Inflammatory macrophage treated with lipopolysaccharide for 1 hour (primary cell): ENCODE measurements around the gene TLCD1.

Experiments used
- DNase-seq, 2 donors: peaks; one replicate each; pipeline ENCODE4 v3.0.0-alpha.2; 2020 to 2022

The TLCD1 gene

GRCh38 chr17:28712032-28712704 lies 13.9 kb downstream of the TLCD1 start:
- peak; percentile 67 to 69 for DNase-seq

- DNase-seq, result no peak
Measured at GRCh38 chr17:28711723-28712031, 14.4 kb downstream of the TLCD1 start, which contains the start of gene PROCA1. PROCA1 (minus strand) TSS chr17:28711888; CDS start chr17:28711660, 228 bp downstream.

- DNase-seq, result peak; percentile 72 to 85
Measured at GRCh38 chr17:28710861-28711722, 14.9 kb downstream of the TLCD1 start.

GRCh38 chr17:28707339-28707720 lies 18.7 kb downstream of the TLCD1 start:
- DNase-seq, result no peak

- DNase-seq, result no peak
Measured at GRCh38 chr17:28706471-28707338, 19.3 kb downstream of the TLCD1 start.

- no peak for DNase-seq
Measured at GRCh38 chr17:28705728-28706334, 20.2 kb downstream of the TLCD1 start.

- no peak for DNase-seq
Measured at GRCh38 chr17:28705074-28705659, 20.9 kb downstream of the TLCD1 start.

DNA sequence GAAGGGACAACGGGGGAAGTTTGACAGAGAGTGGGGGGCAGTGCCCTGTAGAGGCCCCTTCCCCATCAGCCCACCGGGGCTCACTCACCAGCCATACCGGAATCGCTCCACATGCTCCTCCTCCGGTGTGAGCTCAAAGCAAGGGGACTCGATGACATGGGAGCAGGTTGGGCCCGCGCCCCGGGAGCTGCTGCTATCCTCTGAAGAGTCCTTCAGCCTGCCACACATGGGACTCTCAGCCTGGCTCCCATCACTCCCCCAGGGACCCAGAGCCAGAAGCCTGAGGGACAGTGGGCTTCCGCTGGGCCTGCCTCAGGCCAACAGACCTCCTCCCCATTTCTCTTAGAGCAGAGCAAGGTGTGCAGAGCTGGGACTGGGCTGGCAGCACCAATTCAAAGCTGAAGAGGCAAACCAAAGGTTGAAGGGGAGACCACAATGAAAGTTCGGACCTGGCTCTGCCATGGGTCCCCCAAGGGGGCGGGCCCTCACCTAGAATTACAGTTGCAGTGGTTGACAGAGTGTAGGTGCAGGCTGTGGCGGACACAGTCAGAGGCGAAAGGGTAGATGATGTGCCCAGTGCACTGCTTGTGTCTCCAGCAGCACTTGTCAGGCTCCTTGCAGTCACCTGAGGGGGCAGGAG lies 21.7 kb downstream of the TLCD1 start:
- no peak for DNase-seq

DNA sequence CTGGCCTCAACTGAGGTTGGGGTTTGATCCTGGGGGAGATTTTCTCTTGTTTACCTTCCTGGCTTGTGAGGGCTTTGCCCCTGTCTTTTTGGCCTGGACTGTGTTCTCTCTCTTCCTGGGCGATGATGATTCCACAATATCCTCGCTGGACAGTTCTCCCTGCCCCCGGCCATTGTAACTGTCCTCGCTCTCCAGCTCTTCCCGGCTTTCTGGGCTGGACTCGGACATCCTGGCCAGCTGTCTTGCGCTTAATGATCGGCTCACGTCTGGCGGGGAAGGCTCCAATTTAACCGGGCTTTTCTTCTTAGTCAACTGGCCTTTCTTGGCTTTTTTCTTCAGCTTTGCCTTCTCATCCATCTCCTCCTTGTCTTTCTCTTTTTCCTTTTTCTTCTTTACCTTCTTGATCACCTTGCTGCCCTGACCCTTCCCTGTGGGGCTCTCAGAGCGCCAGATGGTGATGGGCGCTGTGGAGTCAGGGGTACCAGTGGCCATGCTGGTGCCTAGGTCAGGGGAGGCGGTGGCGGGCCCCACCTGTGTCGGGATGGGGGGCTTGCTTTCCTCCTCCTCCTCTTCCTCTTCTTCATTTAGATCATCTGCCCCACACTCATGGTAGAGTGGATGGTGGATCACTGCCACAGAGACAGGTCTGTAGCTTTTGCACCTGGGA lies 22.3 kb downstream of the TLCD1 start:
- DNase-seq, result no peak

- no peak for DNase-seq
Measured at GRCh38 chr17:28702752-28703150, 23.3 kb downstream of the TLCD1 start.

- DNase-seq, result no peak
Measured at GRCh38 chr17:28702026-28702751, 23.8 kb downstream of the TLCD1 start.

- DNase-seq, result no peak
Measured at GRCh38 chr17:28700830-28701492, 25.1 kb downstream of the TLCD1 start.

GRCh38 chr17:28700278-28700677 lies 25.8 kb downstream of the TLCD1 start:
- DNase-seq, result no peak

GRCh38 chr17:28698253-28698941 lies 27.6 kb downstream of the TLCD1 start:
- DNase-seq, result no peak

DNA sequence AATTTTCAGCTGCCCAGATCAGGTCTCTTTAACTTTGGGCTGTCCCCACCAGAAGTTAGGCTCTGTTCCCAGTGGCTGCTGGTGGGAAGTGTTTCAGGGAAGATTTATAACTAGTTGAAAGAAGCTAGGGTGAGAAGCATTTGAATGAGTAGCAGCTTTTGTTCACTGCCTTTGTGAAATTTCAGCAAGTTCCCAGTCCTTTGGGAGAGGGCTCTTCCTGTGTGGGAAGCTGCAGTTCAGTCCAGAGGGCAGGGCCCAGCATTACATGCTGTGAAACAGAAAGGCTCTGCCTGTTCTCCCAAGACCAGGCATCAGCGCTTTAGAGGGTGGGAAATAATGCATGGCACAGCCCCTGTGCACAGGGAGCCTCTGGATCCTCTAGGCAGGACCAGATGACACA lies 32.2 kb downstream of the TLCD1 start:
- no peak for DNase-seq

DNA sequence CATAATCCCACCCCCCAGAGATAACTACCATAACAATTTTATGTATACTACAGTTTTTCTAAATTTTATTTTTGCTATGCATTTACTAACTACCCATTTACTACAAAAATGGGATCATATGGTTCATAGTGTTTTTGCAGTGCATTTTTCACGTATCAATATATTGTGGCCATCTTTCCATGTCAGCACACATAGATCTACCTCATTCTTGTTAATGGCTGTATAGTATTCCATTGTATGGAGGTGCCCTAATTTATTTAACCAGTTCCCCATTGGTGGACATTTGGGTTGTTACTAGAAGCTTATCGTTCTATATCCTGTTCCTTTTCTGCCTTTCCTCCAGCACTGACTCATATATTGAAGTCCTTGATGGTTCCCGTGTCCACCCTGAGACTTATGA lies 37.0 kb downstream of the TLCD1 start:
- no peak for DNase-seq

DNA sequence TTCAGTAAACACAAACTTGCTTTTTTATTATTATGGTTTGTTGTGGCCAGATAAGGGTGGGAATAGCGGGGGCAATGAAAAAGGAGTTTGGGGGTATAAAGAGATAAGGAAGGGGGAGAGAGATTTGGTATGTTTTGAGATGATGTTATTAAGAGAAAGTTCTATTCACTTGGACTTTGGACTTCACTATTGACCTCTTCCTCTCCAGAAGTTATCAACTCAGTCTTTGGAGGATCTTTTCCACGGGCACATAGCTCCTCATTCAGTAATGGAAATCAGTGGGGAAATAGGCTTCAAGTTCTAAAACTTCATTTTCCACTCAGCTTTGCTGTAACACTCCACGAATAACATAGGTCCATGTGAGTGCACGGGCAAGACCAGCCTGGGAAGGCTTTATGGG lies 37.6 kb downstream of the TLCD1 start:
- DNase-seq, result no peak

DNA sequence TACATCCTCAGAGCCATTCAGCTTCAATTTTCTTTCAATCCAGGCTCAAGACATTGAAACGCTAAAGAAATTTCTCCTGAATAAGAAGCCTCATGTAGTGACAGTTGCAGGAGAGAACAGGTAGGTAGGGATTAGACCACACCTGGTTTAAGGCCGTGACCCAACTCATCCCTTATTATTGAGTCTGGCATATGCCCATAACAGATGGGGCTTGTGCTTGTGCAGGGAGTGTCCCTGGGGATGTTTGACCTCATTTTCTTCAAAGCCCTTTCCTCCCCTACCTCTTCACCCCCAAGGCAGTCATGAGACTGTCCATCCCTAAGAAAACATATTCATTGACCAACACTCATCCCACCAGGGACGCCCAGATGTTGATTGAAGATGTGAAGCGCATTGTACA lies 39.7 kb downstream of the TLCD1 start:
- DNase-seq, result no peak

GRCh38 chr17:28685366-28685765 lies 40.7 kb downstream of the TLCD1 start:
- DNase-seq, result no peak

- no peak for DNase-seq
Measured at GRCh38 chr17:28684963-28685362, 41.1 kb downstream of the TLCD1 start.
